Activated CD8-positive, alpha-beta memory T cell treated with anti-CD3 and anti-CD28 coated beads for 4 hours (primary cell): ENCODE results near the gene MESP2.

Source experiments
- DNase-seq, 2 donors: peaks; one replicate each; pipeline ENCODE4 v3.0.0-alpha.2; 2020; ENCODE audit warnings: low read depth in 2 of 2

The MESP2 gene

GRCh38 chr15:89755701-89756100 lies 20.4 kb upstream of the MESP2 start:
- DNase-seq = no peak

DNA sequence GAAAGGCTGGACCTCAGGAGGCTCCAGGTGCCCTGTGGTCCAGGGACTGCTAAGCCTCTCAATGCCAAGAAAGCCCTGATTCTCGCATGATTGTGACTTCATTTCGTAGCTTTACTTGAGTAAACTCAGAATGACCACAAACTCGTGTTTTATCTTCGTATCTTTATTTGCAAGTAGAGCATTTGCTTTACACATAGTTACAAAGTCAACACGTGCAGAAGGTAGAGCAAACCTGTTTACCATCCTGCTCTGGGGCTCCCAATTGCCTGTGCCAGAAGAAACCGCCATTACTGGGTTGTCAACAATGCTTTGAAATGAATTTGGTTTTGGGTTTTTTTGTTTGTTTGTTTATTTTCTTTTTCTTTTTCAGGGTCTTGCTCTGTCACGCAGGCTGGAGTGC lies 19.2 kb upstream of the MESP2 start:
- DNase-seq = no peak

DNA sequence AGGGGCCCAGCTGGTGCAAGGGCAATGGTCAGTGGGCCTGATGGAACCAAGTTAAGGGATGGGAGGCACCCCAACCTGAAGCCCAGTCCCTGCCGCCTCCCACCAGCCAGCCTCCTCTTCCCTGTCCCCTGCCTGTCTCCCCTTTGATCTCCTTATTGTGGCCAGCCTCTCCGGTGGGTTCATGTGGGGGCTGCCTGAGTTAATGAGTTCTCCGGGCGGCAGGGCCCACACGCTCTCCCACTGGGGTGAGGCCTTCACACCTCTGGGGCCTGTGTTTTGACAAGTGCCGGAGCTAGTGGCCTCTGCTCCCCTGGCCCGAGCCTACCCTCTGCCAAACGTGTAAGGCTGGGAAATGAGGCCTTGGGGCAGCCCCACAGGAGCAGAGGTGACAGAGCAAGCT lies 17.8 kb upstream of the MESP2 start:
- no peak for DNase-seq

- no peak for DNase-seq
Observed at GRCh38 chr15:89758981-89759380, 17.2 kb upstream of the MESP2 start.

- DNase-seq = no peak
Observed at GRCh38 chr15:89759835-89760234, 16.3 kb upstream of the MESP2 start.

- DNase-seq = no peak
Observed at GRCh38 chr15:89760303-89761008, 15.7 kb upstream of the MESP2 start.

- no peak for DNase-seq
Observed at GRCh38 chr15:89761009-89761831, 14.9 kb upstream of the MESP2 start.

- DNase-seq = no peak
Observed at GRCh38 chr15:89761929-89762328, 14.2 kb upstream of the MESP2 start.

DNA sequence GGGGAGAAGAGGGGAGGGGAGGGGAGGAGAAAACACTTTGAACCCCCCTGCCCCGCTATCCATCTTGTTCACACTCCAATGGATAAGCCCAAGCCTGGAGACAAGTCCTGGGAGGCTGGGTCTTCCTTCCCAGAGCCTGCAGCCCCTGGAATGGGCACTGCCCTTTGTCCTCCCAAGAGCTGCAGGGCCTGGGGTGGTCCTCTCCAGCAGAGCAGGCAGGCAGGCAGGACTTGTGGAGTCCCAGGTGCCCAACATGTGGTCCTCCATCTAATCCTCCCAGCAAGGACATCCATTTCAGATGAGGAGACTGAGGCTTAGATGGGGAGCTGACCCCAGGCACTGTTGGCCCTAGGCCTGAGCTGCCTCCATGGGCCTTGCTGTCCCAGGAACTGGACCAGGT lies 10.4 kb upstream of the MESP2 start:
- no peak for DNase-seq

DNA sequence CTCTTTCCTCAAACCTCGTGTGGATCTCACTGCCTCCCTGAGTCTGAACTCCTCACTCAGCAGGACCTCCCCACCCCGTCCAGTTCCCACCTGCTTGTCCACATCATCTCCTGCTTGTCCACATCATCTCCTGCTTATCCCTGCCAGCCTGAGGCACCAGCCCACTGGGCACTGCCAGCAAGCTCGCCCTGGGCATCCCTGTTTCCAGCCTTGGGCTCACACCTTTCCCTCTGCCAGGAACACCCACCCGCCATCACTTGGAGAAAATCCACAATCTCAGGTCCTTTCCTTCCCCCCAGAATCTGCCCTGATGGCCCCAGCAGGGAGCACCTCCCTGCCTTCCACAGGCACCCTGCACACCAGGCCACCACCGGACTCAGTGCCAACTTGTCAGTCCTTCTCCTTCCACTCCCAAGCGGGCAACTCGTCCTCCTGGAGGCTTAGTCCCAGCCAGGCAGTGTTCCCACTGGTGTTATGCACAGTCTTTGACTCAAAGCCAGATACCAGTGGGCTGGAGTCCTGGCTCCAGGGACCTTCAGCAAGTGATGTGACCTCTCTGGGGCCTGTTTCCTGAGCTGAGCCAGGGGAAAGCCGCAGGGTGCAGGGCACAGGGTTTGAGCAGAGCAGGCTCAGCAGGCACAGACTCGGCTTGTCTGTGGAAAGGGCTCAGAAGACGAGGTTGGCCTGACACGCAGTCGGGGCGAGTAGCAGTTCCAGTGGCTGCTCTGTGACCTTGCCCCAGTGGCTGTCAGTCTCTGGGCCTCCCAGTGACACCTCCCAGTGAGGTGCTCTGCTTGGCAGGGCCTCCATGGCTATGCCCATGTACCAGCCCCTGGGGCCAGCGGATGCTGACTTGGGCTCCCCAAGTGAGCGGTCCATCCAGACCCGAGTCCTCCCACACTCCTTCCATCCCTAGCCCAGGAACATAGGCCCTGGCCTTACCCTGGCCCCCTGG lies 9.5 kb upstream of the MESP2 start:
- DNase-seq = no peak

DNA sequence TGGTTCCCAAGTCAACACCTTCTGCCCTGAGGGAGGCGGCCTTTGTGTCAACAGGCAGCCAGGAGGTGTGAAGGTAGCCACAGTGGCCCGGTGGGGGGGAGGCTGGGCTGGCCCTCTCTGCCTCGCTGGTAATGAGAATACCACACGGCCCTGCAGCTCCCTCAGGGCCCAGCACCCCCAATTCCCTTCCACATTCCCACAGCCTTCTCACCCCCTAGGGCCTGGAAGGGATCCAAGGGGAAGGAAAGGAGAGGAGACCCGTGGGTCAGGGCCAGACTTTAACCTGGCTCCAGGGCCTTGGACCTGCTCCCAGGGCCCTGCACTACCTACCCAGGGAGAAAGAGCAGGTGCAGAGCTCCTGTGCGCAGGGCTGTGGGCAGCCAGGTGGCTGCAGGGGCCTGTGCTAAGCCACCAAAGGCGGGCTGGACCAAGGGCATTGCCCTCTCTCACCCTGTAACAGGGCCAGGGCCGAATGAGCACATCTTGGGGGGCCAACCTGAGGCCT lies 8.7 kb upstream of the MESP2 start:
- DNase-seq = no peak

DNA sequence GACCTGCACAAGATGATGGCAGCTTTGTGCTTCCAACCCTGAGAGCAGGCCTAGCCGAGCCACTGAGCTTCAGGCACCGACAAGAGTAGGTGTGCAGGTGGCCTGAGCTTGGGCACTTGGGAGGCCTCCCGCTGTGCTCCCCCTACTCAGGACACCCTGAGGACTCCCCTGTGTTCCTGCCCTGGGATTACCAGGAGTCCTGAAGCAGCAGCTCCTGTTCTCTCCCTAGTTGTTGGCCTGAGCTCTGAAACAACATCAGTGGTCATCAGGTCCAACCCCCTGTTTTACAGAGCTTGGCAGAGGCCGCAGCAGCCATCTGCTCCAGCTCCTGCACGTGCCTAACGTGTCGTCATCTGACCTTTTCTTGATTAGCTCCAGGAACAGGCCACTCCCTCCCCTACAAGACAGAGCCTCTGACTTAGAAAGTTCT lies 8.0 kb upstream of the MESP2 start:
- DNase-seq = no peak

- no peak for DNase-seq
Observed at GRCh38 chr15:89769366-89769765, 6.8 kb upstream of the MESP2 start.

GRCh38 chr15:89770041-89770440 lies 6.1 kb upstream of the MESP2 start:
- no peak for DNase-seq

DNA sequence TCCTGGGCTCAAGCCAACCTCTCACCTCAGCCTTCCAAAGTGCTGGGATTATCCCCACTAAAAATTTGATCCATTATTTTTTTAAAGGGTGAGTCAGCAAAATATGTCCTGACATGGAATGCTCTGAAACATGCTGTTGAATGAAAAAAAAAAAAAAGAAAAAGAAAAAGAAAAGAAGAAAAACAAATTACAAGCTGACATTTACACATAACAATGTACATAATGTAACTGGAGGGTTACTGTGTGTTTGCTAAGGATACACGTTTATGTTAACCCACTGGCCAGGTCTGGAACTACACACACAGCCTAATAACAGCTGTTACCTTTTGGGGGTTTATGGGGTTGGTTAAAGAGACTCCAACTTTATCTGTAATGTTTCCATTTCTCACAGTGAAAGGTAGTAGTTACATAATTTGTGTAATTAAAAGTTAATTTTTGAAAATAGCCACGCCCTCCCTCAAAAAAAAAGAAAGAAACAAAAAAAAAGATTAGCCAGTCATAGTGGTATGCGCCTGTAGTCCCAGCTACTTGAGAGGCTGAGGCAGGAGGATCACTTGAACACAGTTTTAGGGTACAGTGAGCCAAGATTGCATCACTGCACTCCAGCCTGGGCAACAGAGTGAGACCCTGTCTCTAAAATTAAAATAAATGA lies 3.1 kb upstream of the MESP2 start:
- DNase-seq = no peak

DNA sequence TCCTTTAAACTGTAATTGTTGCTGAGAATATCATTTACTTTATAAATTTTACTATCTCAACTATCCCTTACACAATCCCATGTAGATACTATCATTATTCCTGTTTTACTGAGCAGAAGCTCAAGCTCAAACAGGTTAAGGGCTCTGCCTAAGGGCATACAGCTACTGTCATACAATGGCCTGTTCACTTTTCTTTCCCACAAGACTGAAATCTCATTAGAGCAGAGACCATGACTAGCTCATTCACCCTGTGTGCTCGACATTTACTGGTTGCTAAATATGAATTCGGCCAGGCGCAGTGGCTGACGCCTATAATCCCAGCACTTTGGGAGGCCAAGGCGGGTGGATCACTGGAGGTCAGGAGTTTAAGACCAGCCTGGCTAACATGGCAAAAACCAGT lies 1.6 kb upstream of the MESP2 start:
- no peak for DNase-seq

- no peak for DNase-seq
Observed at GRCh38 chr15:89775815-89776214, 317 bp upstream of the MESP2 start.

DNA sequence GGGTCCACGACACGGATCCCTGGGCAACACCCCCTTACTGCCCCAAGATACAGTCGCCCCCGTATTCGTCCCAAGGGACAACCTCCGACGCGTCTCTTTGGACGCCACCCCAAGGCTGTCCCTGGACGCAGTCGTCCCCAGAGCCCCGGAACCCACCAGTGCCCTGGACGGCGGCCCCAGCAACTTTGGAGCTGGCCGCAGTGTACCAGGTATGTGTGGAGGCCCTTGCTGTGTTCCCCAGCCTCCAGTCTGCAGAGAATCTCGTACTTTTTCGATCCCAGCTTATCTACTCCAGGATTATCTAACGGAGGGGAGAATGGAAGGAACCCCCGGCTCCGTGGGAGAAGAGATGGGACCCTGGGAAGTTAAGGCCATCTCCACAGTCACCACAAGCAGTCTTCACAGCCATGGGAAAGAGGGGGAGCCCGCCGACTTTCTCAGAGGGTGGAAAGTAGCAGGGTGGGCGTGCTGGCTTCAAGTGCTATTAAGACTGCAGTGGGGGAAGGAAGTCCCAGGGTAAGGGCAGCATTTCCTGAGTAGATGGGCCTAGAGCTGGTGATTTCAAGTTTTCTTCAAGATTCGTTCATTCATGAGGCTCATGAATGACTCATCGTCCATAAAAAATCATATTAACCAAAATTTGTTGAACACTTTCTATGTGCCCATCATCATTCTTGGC lies 1.1 kb downstream of the MESP2 start:
- no peak for DNase-seq

DNA sequence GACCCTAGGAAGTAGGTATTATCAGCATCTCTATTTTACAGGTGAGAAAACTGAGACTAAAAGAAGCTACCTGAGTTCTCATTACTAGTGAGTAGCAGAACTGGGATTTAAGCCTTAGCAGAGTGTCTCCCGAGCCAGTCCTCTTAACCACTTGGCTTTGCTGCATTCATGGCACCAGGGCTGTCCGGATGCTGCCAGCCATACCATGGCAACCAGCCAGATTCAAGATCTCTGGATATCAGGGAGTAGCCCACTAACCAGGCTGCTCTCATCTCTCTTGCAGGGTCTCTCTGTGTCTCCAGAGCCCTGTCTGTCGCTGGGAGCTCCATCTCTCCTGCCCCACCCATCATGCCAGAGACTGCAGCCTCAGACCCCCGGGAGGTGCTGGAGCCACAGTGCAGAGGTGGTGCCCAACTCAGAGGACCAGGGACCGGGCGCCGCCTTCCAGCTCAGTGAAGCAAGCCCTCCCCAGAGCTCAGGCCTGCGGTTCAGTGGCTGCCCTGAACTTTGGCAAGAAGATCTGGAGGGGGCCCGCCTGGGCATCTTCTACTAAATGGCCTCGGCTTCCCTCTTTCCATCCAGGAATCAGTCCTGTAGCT lies 1.7 kb downstream of the MESP2 start:
- DNase-seq = no peak

DNA sequence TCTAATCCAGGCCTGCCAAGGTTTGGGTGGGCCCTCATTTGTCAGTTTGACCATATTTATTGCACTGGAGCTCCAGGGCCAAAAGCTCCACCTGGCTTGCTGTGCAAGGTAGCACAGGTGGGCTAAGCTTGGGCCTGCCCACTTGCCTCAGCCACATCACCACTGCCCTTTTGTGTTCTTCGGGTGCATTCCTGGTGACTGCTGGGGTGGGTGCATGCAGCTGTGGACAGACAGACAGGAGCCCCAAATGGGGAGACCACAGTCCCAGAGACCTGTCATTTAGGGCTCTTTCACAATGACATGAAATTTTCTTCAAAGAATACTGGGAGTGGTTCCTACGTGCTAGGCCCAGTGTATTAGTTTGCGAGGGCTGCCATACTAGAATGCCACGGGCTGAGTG lies 2.7 kb downstream of the MESP2 start:
- no peak for DNase-seq

DNA sequence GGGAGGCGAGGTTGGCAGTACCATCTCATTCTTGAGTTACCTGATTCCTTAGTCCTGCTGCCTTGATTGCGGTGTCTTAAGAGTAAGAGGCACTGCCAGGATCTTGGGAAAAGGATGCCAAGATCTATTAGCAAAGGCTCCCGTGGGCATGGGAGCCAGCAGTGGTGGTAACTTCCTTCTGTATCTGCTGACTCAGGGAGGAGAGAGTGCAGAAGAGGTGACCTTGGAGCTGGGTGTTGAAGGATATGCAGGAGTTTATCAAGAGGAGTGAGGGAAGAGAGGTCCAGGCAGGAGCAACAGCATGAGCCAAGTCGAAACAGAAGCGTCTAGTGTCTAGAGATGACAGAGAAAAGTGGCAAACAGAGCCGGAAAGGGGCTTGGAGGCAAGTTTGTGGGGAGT lies 4.5 kb downstream of the MESP2 start:
- no peak for DNase-seq
